HCT116 (cell line): ENCODE data around the gene TFF1.

ENCODE experiments used
- ATF3 ChIP-seq: IDR thresholded peaks from 2 replicates; pipeline ENCODE4 v1.6.1; 2012
- EGR1 ChIP-seq: IDR thresholded peaks from 2 replicates; pipeline ENCODE4 v1.6.1; 2012; ENCODE audit warnings: low read depth
- ELF1 ChIP-seq: IDR thresholded peaks from 2 replicates; pipeline ENCODE4 v1.6.1; 2012; ENCODE audit warnings: low read depth, borderline replicate concordance
- EZH2 ChIP-seq: fragments of 200-600 bp; sonication (generic); IDR thresholded peaks from 2 replicates; pipeline ENCODE4 v1.6.1; 2017; ENCODE audit warnings: antibody characterized with exemption, mixed run types
- EZH2phosphoT487 ChIP-seq: fragments of 200-600 bp; IDR thresholded peaks from 2 replicates; pipeline ENCODE4 v1.6.1; 2018; ENCODE audit warnings: antibody characterized with exemption, borderline replicate concordance
- JUND ChIP-seq: IDR thresholded peaks from 2 replicates; pipeline ENCODE4 v1.6.1; 2012
- POLR2A ChIP-seq: IDR thresholded peaks from 2 replicates; pipeline ENCODE4 v1.7.0; 2011; ENCODE audit warnings: borderline replicate concordance; ENCODE audit not compliant: insufficient read depth, insufficient read length; ENCODE audit errors: extremely low read depth
- POLR2AphosphoS5 ChIP-seq: IDR thresholded peaks from 2 replicates; pipeline ENCODE4 v1.6.1; 2011; ENCODE audit warnings: mild to moderate bottlenecking, low read depth, low read length, moderate library complexity
- RAD21 ChIP-seq: IDR thresholded peaks from 2 replicates; pipeline ENCODE4 v1.6.1; 2012; ENCODE audit warnings: low read depth, mild to moderate bottlenecking
- YY1 ChIP-seq: IDR thresholded peaks from 2 replicates; pipeline ENCODE4 v1.6.1; 2011; ENCODE audit warnings: low read length, low read depth, moderate library complexity, mild to moderate bottlenecking; ENCODE audit not compliant: insufficient replicate concordance; ENCODE audit errors: extremely low read depth
- ZFX ChIP-seq: fragments of 450-650 bp; IDR thresholded peaks from 2 replicates; pipeline ENCODE4 v1.6.1; 2017
- TF ChIP-seq, protein P1 (sequence below), 3 experiments: fragments of 200-600 bp in 1 of 3; sonication (generic) in 1 of 3; IDR thresholded peaks in 2 of 3; conservative IDR thresholded peaks in 1 of 3; 2 replicates each; pipeline ENCODE4 v1.5.1; 2012 to 2017; ENCODE audit warnings: low read depth in 2 of 3, low read length in 2 of 3, antibody characterized with exemption in 1 of 3, borderline replicate concordance in 1 of 3, control low read depth in 1 of 3, mild to moderate bottlenecking in 1 of 3, mixed read lengths in 1 of 3, mixed run types in 1 of 3, moderate library complexity in 1 of 3; ENCODE audit not compliant: insufficient read depth in 1 of 3

GRCh38 chr21:42362700-42363099 is 3.6 kb downstream of the TFF1 start:
- TF ChIP-seq, protein P1, sequence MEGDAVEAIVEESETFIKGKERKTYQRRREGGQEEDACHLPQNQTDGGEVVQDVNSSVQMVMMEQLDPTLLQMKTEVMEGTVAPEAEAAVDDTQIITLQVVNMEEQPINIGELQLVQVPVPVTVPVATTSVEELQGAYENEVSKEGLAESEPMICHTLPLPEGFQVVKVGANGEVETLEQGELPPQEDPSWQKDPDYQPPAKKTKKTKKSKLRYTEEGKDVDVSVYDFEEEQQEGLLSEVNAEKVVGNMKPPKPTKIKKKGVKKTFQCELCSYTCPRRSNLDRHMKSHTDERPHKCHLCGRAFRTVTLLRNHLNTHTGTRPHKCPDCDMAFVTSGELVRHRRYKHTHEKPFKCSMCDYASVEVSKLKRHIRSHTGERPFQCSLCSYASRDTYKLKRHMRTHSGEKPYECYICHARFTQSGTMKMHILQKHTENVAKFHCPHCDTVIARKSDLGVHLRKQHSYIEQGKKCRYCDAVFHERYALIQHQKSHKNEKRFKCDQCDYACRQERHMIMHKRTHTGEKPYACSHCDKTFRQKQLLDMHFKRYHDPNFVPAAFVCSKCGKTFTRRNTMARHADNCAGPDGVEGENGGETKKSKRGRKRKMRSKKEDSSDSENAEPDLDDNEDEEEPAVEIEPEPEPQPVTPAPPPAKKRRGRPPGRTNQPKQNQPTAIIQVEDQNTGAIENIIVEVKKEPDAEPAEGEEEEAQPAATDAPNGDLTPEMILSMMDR (IDR thresholded peaks at IDR 0.05 in 2 of 3, conservative IDR thresholded peaks at IDR 0.05 in 1 of 3; ENCODE audit: borderline replicate concordance in 1 of 3, insufficient read depth in 1 of 3, low read depth in 2 of 3, low read length in 2 of 3) = no peak
- TF ChIP-seq EZH2 (no peak), ELF1 (no peak), POLR2A (no peak), YY1 (no peak), ATF3 (no peak), JUND (no peak), RAD21 (no peak), POLR2AphosphoS5 (no peak), EZH2phosphoT487 (no peak), ZFX (no peak), EGR1 (no peak)
